ENCODE data around the gene ANAPC13. TPM values are rescaled to one million over a fixed set of nuclear protein-coding genes. Genes with fewer than 3 reads are reported as not detected.

The ANAPC13 gene
- total RNA-seq, 3 donors from 2014 or later (not counting 1 experiment from before 2014, with no cell fraction given): 16.1 to 20.4 (median 16.6) TPM

GRCh38 chr3:134505485-134505884 lies 19.7 kb upstream of the ANAPC13 start:
- Histone ChIP-seq H3K9me3 (ENCODE audit: control insufficient read depth, insufficient read depth, low read length) (no peaks in the 10 kb centered on the region), H3K4me1 (ENCODE audit: control insufficient read depth, insufficient read depth, low read length) (no peaks in the 10 kb centered on the region), H3K27me3 (ENCODE audit: control insufficient read depth, insufficient read depth, low read length) (no peaks in the 10 kb centered on the region), H3K27ac (ENCODE audit: low read length) (no peak overlapping the region), H3K4me3 (ENCODE audit: low read length) (no peak overlapping the region), H3K36me3 (ENCODE audit: control insufficient read depth, insufficient read depth, low read length) (peaks cover 11% of the 10 kb centered on the region)
- TF ChIP-seq CTCF (IDR thresholded peaks at IDR 0.05): no peak
- peaks cover 38 to 52% of the 10 kb centered on the region in 2 donors for H3K4me1 Mint-ChIP-seq
- no peaks in the 10 kb centered on the region for H3K27me3 Mint-ChIP-seq (ENCODE audit: low read depth in 2 of 2)
- no peak overlapping the region for H3K27ac Mint-ChIP-seq
- H3K9me3 Mint-ChIP-seq: peaks cover 2 to 11% of the 10 kb centered on the region in 2 donors
- ATAC-seq (no peak), DNase-seq (no peak)
- H3K4me3 Mint-ChIP-seq: no peak overlapping the region
- peaks cover 31% of the 10 kb centered on the region for H3K36me3 Mint-ChIP-seq
- intact Hi-C loops (cut with micrococcal nuclease): no loop called here
- WGBS (ENCODE audit: insufficient coverage): 76% methylated on average over 3 of the region's 3 CpGs

- Histone ChIP-seq H3K27ac (ENCODE audit: low read length) (no peak overlapping the region), H3K9me3 (ENCODE audit: control insufficient read depth, insufficient read depth, low read length) (no peaks in the 10 kb centered on the region), H3K4me3 (ENCODE audit: low read length) (no peak overlapping the region), H3K4me1 (ENCODE audit: control insufficient read depth, insufficient read depth, low read length) (no peaks in the 10 kb centered on the region), H3K36me3 (ENCODE audit: control insufficient read depth, insufficient read depth, low read length) (peaks cover 8% of the 10 kb centered on the region), H3K27me3 (ENCODE audit: control insufficient read depth, insufficient read depth, low read length) (no peaks in the 10 kb centered on the region)
- no peak overlapping the region for H3K27ac Mint-ChIP-seq
- no peak overlapping the region for H3K4me3 Mint-ChIP-seq
- peaks cover 2 to 11% of the 10 kb centered on the region in 2 donors for H3K9me3 Mint-ChIP-seq
- DNase-seq (no peak), ATAC-seq (no peak)
- peaks cover 30% of the 10 kb centered on the region for H3K36me3 Mint-ChIP-seq
- H3K4me1 Mint-ChIP-seq: peaks cover 44 to 57% of the 10 kb centered on the region in 2 donors
- TF ChIP-seq CTCF (IDR thresholded peaks at IDR 0.05): no peak
- no peaks in the 10 kb centered on the region for H3K27me3 Mint-ChIP-seq (ENCODE audit: low read depth in 2 of 2)
- WGBS (ENCODE audit: insufficient coverage): 76% methylated on average over 3 of the region's 3 CpGs
- intact Hi-C loops (cut with micrococcal nuclease): no loop called here
Observed at GRCh38 chr3:134504132-134504531, 18.3 kb upstream of the ANAPC13 start.

GRCh38 chr3:134503266-134503665 lies 17.5 kb upstream of the ANAPC13 start:
- Mint-ChIP-seq H3K27ac (no peak overlapping the region), H3K36me3 (peaks cover 28% of the 10 kb centered on the region), H3K4me1 (peaks cover 52 to 59% of the 10 kb centered on the region in 2 donors), H3K9me3 (peaks cover 2 to 11% of the 10 kb centered on the region in 2 donors), H3K4me3 (no peak overlapping the region), H3K27me3 (ENCODE audit: low read depth in 2 of 2) (no peaks in the 10 kb centered on the region)
- no peaks in the 10 kb centered on the region for H3K9me3 ChIP-seq (ENCODE audit: control insufficient read depth, insufficient read depth, low read length)
- H3K36me3 ChIP-seq (ENCODE audit: control insufficient read depth, insufficient read depth, low read length): peaks cover 4% of the 10 kb centered on the region
- WGBS (ENCODE audit: insufficient coverage): no CpG with 5 or more reads among the region's 1 CpG
- H3K27me3 ChIP-seq (ENCODE audit: control insufficient read depth, insufficient read depth, low read length): no peaks in the 10 kb centered on the region
- TF ChIP-seq CTCF (IDR thresholded peaks at IDR 0.05): no peak
- intact Hi-C loops (cut with micrococcal nuclease): no loop called here
- DNase-seq (no peak), ATAC-seq (no peak)
- H3K27ac ChIP-seq (ENCODE audit: low read length): no peak overlapping the region
- no peak overlapping the region for H3K4me3 ChIP-seq (ENCODE audit: low read length)
- H3K4me1 ChIP-seq (ENCODE audit: control insufficient read depth, insufficient read depth, low read length): no peaks in the 10 kb centered on the region

GRCh38 chr3:134496471-134497071 lies 10.8 kb upstream of the ANAPC13 start:
- H3K36me3 ChIP-seq (ENCODE audit: control insufficient read depth, insufficient read depth, low read length): peaks cover 6% of the 10 kb centered on the region
- H3K4me3 ChIP-seq (ENCODE audit: low read length): no peak overlapping the region
- peaks cover 8% of the 10 kb centered on the region for H3K36me3 Mint-ChIP-seq
- DNase-seq: no peak
- no peaks in the 10 kb centered on the region for H3K27me3 ChIP-seq (ENCODE audit: control insufficient read depth, insufficient read depth, low read length)
- ATAC-seq: peak; percentile 36 to 52 (median 52)
- H3K4me1 Mint-ChIP-seq: peaks cover 48 to 54% of the 10 kb centered on the region in 2 donors
- no peaks in the 10 kb centered on the region for H3K9me3 ChIP-seq (ENCODE audit: control insufficient read depth, insufficient read depth, low read length)
- intact Hi-C loops (cut with micrococcal nuclease): no loop called here
- H3K27ac ChIP-seq (ENCODE audit: low read length): no peak overlapping the region
- H3K9me3 Mint-ChIP-seq: no peaks in the 10 kb centered on the region
- no peak for TF ChIP-seq CTCF (IDR thresholded peaks at IDR 0.05)
- H3K4me1 ChIP-seq (ENCODE audit: control insufficient read depth, insufficient read depth, low read length): peaks cover 4% of the 10 kb centered on the region
- H3K27me3 Mint-ChIP-seq (ENCODE audit: low read depth in 2 of 2): no peaks in the 10 kb centered on the region
- H3K27ac Mint-ChIP-seq: peak overlapping the region in 1 of 2 donors; percentile 64
- H3K4me3 Mint-ChIP-seq: no peak overlapping the region
- WGBS (ENCODE audit: insufficient coverage): 41% methylated on average over 2 of the region's 3 CpGs
